ENCODE data around the gene ACSF3. TPM values are rescaled to one million over a fixed set of nuclear protein-coding genes. Genes with fewer than 3 reads are reported as not detected.

The ACSF3 gene
- total and polyA plus RNA-seq, 4 experiments from 2014 or later = 30.4 to 71.2 (median 50.0) TPM

GRCh38 chr16:89171216-89172170, 77.8 kb downstream of the ACSF3 start, which contains the start of gene CDH15:
TSS of gene CDH15 (plus strand) at chr16:89171748. CDS start at chr16:89171832, 84 bp downstream.
- peak within 1 kb of the TSS in 1 of 2 donors; percentile 57 for H3K4me3 ChIP-seq (ENCODE audit: low read length in 2 of 2)
- peak; percentile 88 to 97 (median 93) for DNase-seq
- ChIA-PET CTCF (ENCODE audit: partially characterized antibody) (interaction anchor here (1.2 kb wide), 1 partner anchor 434 kb away, joined by 4 read pairs; no protein-coding TSS in a partner anchor), POLR2A (ENCODE audit: partially characterized antibody) (interaction anchor here (0.9 to 2.0 kb wide), 6 partner anchors 21 to 390 kb away, joined by 3 to 7 read pairs (median 3); partner anchors contain the start of genes GALNS, TRAPPC2L and ZNF778)
- no peaks in the 10 kb centered on the region for H3K36me3 ChIP-seq (ENCODE audit: insufficient read depth, low read length)
- peaks cover 25% of the 10 kb centered on the region for H3K4me1 ChIP-seq (ENCODE audit: insufficient read depth, low read length)
- no peaks in the 10 kb centered on the region for H3K36me3 Mint-ChIP-seq
- no peaks in the 10 kb centered on the region for H3K27me3 ChIP-seq (ENCODE audit: insufficient read depth, low read length)
- H3K9me3 Mint-ChIP-seq = no peaks in the 10 kb centered on the region
- peaks cover 4 to 8% (median 7%) of the 10 kb centered on the region in 4 donors for H3K4me1 Mint-ChIP-seq
- H3K27ac ChIP-seq (ENCODE audit: low read depth, low read length) = no peak within 1 kb of the TSS
- peak within 1 kb of the TSS in 6 of 7 donors; percentile 49 to 89 (median 74) for H3K27ac Mint-ChIP-seq
- H3K4me3 Mint-ChIP-seq = peak within 1 kb of the TSS; percentile 59 to 87 (median 74)
- H3K27me3 Mint-ChIP-seq = peaks cover 0 to 1% of the 10 kb centered on the region in 2 donors
- H3K9me3 ChIP-seq (ENCODE audit: control insufficient read depth in 1 of 2, low read length in 2 of 2) = no peaks in the 10 kb centered on the region
- intact Hi-C loops (cut with micrococcal nuclease) = loop anchor here (1.0 kb wide), 2 partner anchors 30 to 314 kb away; partner anchors contain the start of gene TRAPPC2L

GRCh38 chr16:89172171-89172527, 78.5 kb downstream of the ACSF3 start:
- Mint-ChIP-seq H3K4me1 (peaks cover 4 to 8% (median 7%) of the 10 kb centered on the region in 4 donors), H3K4me3 (no peak overlapping the region), H3K27me3 (peaks cover 0 to 1% of the 10 kb centered on the region in 2 donors), H3K36me3 (no peaks in the 10 kb centered on the region), H3K9me3 (no peaks in the 10 kb centered on the region), H3K27ac (no peak overlapping the region)
- Histone ChIP-seq H3K4me1 (ENCODE audit: insufficient read depth, low read length) (peaks cover 22% of the 10 kb centered on the region), H3K27ac (ENCODE audit: low read depth, low read length) (no peak overlapping the region), H3K36me3 (ENCODE audit: insufficient read depth, low read length) (no peaks in the 10 kb centered on the region), H3K4me3 (ENCODE audit: low read length in 2 of 2) (no peak overlapping the region), H3K9me3 (ENCODE audit: control insufficient read depth in 1 of 2, low read length in 2 of 2) (no peaks in the 10 kb centered on the region), H3K27me3 (ENCODE audit: insufficient read depth, low read length) (no peaks in the 10 kb centered on the region)
- DNase-seq = peak in 1 of 5 donors; percentile 39
- intact Hi-C loops (cut with micrococcal nuclease) = no loop called here
- POLR2A ChIA-PET (ENCODE audit: partially characterized antibody) = interaction anchor here (0.5 kb wide), 1 partner anchor 393 kb away, joined by 3 read pairs; no protein-coding TSS in a partner anchor
- CTCF ChIA-PET (ENCODE audit: partially characterized antibody) = no interaction called here

- Histone ChIP-seq H3K36me3 (ENCODE audit: insufficient read depth, low read length) (no peaks in the 10 kb centered on the region), H3K4me1 (ENCODE audit: insufficient read depth, low read length) (peaks cover 17% of the 10 kb centered on the region), H3K4me3 (ENCODE audit: low read length in 2 of 2) (no peak overlapping the region), H3K27me3 (ENCODE audit: insufficient read depth, low read length) (no peaks in the 10 kb centered on the region), H3K9me3 (ENCODE audit: control insufficient read depth in 1 of 2, low read length in 2 of 2) (no peaks in the 10 kb centered on the region), H3K27ac (ENCODE audit: low read depth, low read length) (no peak overlapping the region)
- H3K4me3 Mint-ChIP-seq = peak overlapping the region in 1 of 8 donors; percentile 43
- peaks cover 4 to 8% (median 7%) of the 10 kb centered on the region in 4 donors for H3K4me1 Mint-ChIP-seq
- peak in 1 of 5 donors; percentile 33 for DNase-seq
- no peaks in the 10 kb centered on the region for H3K36me3 Mint-ChIP-seq
- CTCF ChIA-PET (ENCODE audit: partially characterized antibody) = no interaction called here
- H3K27ac Mint-ChIP-seq = peak overlapping the region in 1 of 7 donors; percentile 30
- H3K27me3 Mint-ChIP-seq = peaks cover 0 to 1% of the 10 kb centered on the region in 2 donors
- H3K9me3 Mint-ChIP-seq = no peaks in the 10 kb centered on the region
- POLR2A ChIA-PET (ENCODE audit: partially characterized antibody) = interaction anchor here (0.5 to 1.0 kb wide), 2 partner anchors 316 to 393 kb away, joined by 3 read pairs; partner anchors contain the start of genes GALNS and TRAPPC2L
- intact Hi-C loops (cut with micrococcal nuclease) = no loop called here
Observed at GRCh38 chr16:89172528-89173173, 79.0 kb downstream of the ACSF3 start.

GRCh38 chr16:89173174-89173921, 79.7 kb downstream of the ACSF3 start:
- DNase-seq = peak in 1 of 5 donors; percentile 19
- Histone ChIP-seq H3K36me3 (ENCODE audit: insufficient read depth, low read length) (no peaks in the 10 kb centered on the region), H3K4me1 (ENCODE audit: insufficient read depth, low read length) (peaks cover 15% of the 10 kb centered on the region), H3K27me3 (ENCODE audit: insufficient read depth, low read length) (no peaks in the 10 kb centered on the region), H3K4me3 (ENCODE audit: low read length in 2 of 2) (no peak overlapping the region), H3K9me3 (ENCODE audit: control insufficient read depth in 1 of 2, low read length in 2 of 2) (no peaks in the 10 kb centered on the region), H3K27ac (ENCODE audit: low read depth, low read length) (no peak overlapping the region)
- Mint-ChIP-seq H3K27me3 (peaks cover 0 to 1% of the 10 kb centered on the region in 2 donors), H3K36me3 (no peaks in the 10 kb centered on the region), H3K27ac (peak overlapping the region in 2 of 7 donors; percentile 38 to 59), H3K4me1 (peaks cover 4 to 8% (median 7%) of the 10 kb centered on the region in 4 donors), H3K4me3 (no peak overlapping the region), H3K9me3 (no peaks in the 10 kb centered on the region)
- intact Hi-C loops (cut with micrococcal nuclease) = no loop called here
- POLR2A ChIA-PET (ENCODE audit: partially characterized antibody) = interaction anchor here (0.6 to 1.4 kb wide), 3 partner anchors 17 to 704 kb away, joined by 3 to 5 read pairs (median 3); partner anchors contain the start of genes GALNS and TRAPPC2L
- CTCF ChIA-PET (ENCODE audit: partially characterized antibody) = no interaction called here

GRCh38 chr16:89174055-89174827, 80.6 kb downstream of the ACSF3 start:
- no peaks in the 10 kb centered on the region for H3K9me3 Mint-ChIP-seq
- H3K4me1 ChIP-seq (ENCODE audit: insufficient read depth, low read length) = peaks cover 15% of the 10 kb centered on the region
- peaks cover 4 to 8% (median 7%) of the 10 kb centered on the region in 4 donors for H3K4me1 Mint-ChIP-seq
- no peak overlapping the region for H3K4me3 Mint-ChIP-seq
- H3K27ac ChIP-seq (ENCODE audit: low read depth, low read length) = no peak overlapping the region
- H3K4me3 ChIP-seq (ENCODE audit: low read length in 2 of 2) = no peak overlapping the region
- ChIA-PET POLR2A (ENCODE audit: partially characterized antibody) (interaction anchor here (0.5 to 1.4 kb wide), 3 partner anchors 18 to 703 kb away, joined by 3 to 5 read pairs (median 3); no protein-coding TSS in a partner anchor), CTCF (ENCODE audit: partially characterized antibody) (interaction anchor here (0.6 kb wide), 1 partner anchor 33 kb away, joined by 3 read pairs; no protein-coding TSS in a partner anchor)
- H3K9me3 ChIP-seq (ENCODE audit: control insufficient read depth in 1 of 2, low read length in 2 of 2) = no peaks in the 10 kb centered on the region
- DNase-seq = peak in 1 of 5 donors; percentile 31
- no peaks in the 10 kb centered on the region for H3K36me3 ChIP-seq (ENCODE audit: insufficient read depth, low read length)
- no peaks in the 10 kb centered on the region for H3K27me3 ChIP-seq (ENCODE audit: insufficient read depth, low read length)
- H3K36me3 Mint-ChIP-seq = no peaks in the 10 kb centered on the region
- H3K27ac Mint-ChIP-seq = peak overlapping the region in 2 of 7 donors; percentile 22 to 23
- H3K27me3 Mint-ChIP-seq = peaks cover 0 to 1% of the 10 kb centered on the region in 2 donors
- intact Hi-C loops (cut with micrococcal nuclease) = no loop called here

GRCh38 chr16:89174877-89175276, 81.2 kb downstream of the ACSF3 start:
- Histone ChIP-seq H3K27ac (ENCODE audit: low read depth, low read length) (no peak overlapping the region), H3K9me3 (ENCODE audit: control insufficient read depth in 1 of 2, low read length in 2 of 2) (no peaks in the 10 kb centered on the region), H3K27me3 (ENCODE audit: insufficient read depth, low read length) (no peaks in the 10 kb centered on the region), H3K36me3 (ENCODE audit: insufficient read depth, low read length) (no peaks in the 10 kb centered on the region), H3K4me3 (ENCODE audit: low read length in 2 of 2) (no peak overlapping the region), H3K4me1 (ENCODE audit: insufficient read depth, low read length) (peaks cover 13% of the 10 kb centered on the region)
- Mint-ChIP-seq H3K27me3 (peaks cover 0 to 1% of the 10 kb centered on the region in 2 donors), H3K9me3 (no peaks in the 10 kb centered on the region), H3K27ac (no peak overlapping the region), H3K36me3 (no peaks in the 10 kb centered on the region), H3K4me3 (no peak overlapping the region), H3K4me1 (peaks cover 4 to 8% (median 7%) of the 10 kb centered on the region in 4 donors)
- POLR2A ChIA-PET (ENCODE audit: partially characterized antibody) = interaction anchor here (1.4 kb wide), 1 partner anchor 19 kb away, joined by 5 read pairs; no protein-coding TSS in a partner anchor
- DNase-seq = peak in 1 of 5 donors; percentile 42
- CTCF ChIA-PET (ENCODE audit: partially characterized antibody) = interaction anchor here (0.6 kb wide), 1 partner anchor 32 kb away, joined by 3 read pairs; no protein-coding TSS in a partner anchor
- intact Hi-C loops (cut with micrococcal nuclease) = no loop called here

Data from CD4-positive, alpha-beta memory T cell (primary cell).